ENCODE data around the gene RMND5B. TPM values are rescaled to one million over a fixed set of nuclear protein-coding genes. Genes with fewer than 3 reads are reported as not detected.
"Not testable (repeated sequence)": the region's sequence is repeated elsewhere in the genome, so short reads cannot be mapped to it uniquely, and the experiment has no call there.

Gene RMND5B
- total RNA-seq, 6 experiments from 2014 or later: 14.4 to 23.5 (median 20.9) TPM

DNA sequence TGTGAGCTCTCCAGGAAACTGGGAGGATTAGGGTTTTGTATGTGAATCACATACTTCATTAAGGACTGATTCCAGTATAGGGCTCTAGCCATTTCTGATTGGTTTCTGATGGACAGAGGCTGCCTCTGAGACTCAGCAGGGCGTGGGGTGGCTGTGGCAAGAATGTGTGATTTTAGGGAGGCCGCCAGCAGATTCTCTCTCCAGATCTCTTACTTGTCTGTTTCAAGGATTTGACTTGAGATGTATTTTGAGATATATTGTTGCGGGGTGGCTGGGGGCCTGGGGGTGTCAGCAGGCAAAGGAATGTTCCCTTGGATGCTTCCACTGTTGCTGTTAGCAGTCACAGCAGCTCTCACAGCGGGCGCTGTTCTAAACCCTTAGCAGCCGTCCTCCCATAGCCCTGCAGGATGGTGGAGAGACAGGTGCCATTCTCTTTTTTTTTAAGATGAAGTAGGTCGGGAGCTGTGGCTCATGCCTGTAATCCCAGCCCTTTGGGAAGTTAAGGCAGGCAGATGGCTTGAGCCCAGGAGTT is 65.5 kb downstream of the RMND5B start:
- ATAC-seq: no peak
- no peak for TF ChIP-seq POLR2A (IDR thresholded peaks at IDR 0.05)
- TF ChIP-seq, protein P1, sequence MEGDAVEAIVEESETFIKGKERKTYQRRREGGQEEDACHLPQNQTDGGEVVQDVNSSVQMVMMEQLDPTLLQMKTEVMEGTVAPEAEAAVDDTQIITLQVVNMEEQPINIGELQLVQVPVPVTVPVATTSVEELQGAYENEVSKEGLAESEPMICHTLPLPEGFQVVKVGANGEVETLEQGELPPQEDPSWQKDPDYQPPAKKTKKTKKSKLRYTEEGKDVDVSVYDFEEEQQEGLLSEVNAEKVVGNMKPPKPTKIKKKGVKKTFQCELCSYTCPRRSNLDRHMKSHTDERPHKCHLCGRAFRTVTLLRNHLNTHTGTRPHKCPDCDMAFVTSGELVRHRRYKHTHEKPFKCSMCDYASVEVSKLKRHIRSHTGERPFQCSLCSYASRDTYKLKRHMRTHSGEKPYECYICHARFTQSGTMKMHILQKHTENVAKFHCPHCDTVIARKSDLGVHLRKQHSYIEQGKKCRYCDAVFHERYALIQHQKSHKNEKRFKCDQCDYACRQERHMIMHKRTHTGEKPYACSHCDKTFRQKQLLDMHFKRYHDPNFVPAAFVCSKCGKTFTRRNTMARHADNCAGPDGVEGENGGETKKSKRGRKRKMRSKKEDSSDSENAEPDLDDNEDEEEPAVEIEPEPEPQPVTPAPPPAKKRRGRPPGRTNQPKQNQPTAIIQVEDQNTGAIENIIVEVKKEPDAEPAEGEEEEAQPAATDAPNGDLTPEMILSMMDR (IDR thresholded peaks at IDR 0.05): no peak
- H3K4me3 ChIP-seq: no peak overlapping the region
- intact Hi-C loops (cut with DNase I): no loop called here
- H3K27ac ChIP-seq: no peak overlapping the region
- H3K36me3 ChIP-seq: no peaks in the 10 kb centered on the region
- peaks cover 0 to 21% (median 5%) of the 10 kb centered on the region in 4 donors for H3K4me1 ChIP-seq
- WGBS (ENCODE audit: insufficient coverage, low coverage, low lambda C conversion rate, missing lambda C conversion rate): 91% methylated on average over 5 of the region's 7 CpGs
- peak in 1 of 3 donors; percentile 34 for DNase-seq
- H3K9me3 ChIP-seq: no peaks in the 10 kb centered on the region
- H3K27me3 ChIP-seq: no peaks in the 10 kb centered on the region

DNA sequence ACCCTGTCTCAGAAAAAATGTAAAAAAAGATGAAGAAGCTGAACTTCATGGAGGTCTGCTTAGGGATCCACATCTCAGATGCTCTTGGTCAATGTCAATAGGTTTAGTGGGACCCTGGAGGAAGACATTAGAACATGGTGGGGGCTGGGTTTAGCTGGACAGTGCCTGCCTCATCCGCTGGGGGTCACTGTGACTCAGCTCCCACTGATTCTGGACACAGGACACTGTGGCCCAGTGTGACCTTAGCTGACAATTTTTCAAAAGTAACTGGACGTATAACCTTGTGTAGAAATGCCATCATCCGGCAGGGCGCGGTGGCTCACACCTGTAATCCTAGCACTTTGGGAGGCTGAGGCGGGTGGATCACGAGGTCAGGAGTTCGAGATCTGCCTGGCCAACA is 66.2 kb downstream of the RMND5B start:
- DNase-seq: peak in 2 of 3 donors; percentile 33 to 48

DNA sequence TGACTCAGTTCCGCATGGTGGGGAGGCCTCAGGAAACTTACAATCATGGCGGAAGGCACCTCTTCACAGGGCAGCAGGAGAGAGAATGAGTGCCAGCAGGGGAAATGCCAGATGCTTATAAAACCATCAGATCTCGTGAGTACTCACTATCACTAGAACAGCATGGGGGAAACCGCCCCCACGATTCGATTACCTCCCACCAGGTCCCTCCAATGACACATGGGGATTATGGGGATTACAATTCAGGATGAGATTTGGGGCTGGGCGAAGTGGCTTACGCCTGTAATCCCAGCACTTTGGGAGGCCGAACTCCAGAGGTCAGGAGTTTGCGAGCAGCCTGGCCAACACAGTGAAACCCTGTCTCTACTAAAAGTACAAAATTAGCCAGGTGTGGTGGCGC is 67.3 kb downstream of the RMND5B start:
- H3K4me3 ChIP-seq; H3K27me3 ChIP-seq; ATAC-seq; H3K36me3 ChIP-seq; H3K27ac ChIP-seq; H3K9me3 ChIP-seq; intact Hi-C loops (cut with DNase I): not testable (repeated sequence)
- peaks cover 0 to 12% (median 5%) of the 10 kb centered on the region in 4 donors for H3K4me1 ChIP-seq
- 100% methylated on average over 1 of the region's 11 CpGs for WGBS (ENCODE audit: insufficient coverage, low coverage, low lambda C conversion rate, missing lambda C conversion rate)
- peak in 2 of 3 donors; percentile 2 to 12 for DNase-seq

More for the DNA sequence above, 66.2 kb downstream of the RMND5B start:
- no peak overlapping the region for H3K4me3 ChIP-seq
- H3K9me3 ChIP-seq: no peaks in the 10 kb centered on the region
- intact Hi-C loops (cut with DNase I): no loop called here
- no peak overlapping the region for H3K27ac ChIP-seq
- no peaks in the 10 kb centered on the region for H3K27me3 ChIP-seq
- H3K36me3 ChIP-seq: no peaks in the 10 kb centered on the region
- WGBS (ENCODE audit: insufficient coverage, low coverage, low lambda C conversion rate, missing lambda C conversion rate): 80% methylated on average over 1 of the region's 8 CpGs
- TF ChIP-seq, protein P1 (IDR thresholded peaks at IDR 0.05): peak; percentile 27 to 53 (median 45)
- no peak for TF ChIP-seq POLR2A (IDR thresholded peaks at IDR 0.05)
- peaks cover 0 to 18% (median 5%) of the 10 kb centered on the region in 4 donors for H3K4me1 ChIP-seq
- ATAC-seq: peak; percentile 48 to 72 (median 57)

DNA sequence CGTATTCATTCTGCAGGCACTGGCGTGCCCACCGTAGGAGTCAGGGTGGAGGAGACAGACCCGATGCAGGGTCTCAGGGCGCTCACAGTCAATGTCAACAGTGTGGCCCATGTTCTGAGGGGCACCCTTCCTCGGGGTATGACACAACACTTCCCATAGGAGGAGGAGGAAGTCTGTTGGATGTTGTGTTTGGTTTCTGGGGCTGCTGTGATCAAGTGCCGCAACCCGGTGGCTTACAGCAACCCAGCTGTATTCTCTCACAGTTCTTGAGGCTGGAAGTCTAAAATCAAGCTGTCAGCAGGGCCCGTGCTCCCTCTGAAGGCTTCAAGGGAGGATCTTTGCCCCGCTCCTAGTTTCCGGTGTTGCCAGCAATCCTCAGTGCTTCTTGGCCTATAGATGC is 67.9 kb downstream of the RMND5B start:
- Histone ChIP-seq H3K27me3 (no peaks in the 10 kb centered on the region), H3K36me3 (no peaks in the 10 kb centered on the region), H3K4me3 (no peak overlapping the region), H3K4me1 (peaks cover 0 to 12% (median 5%) of the 10 kb centered on the region in 4 donors), H3K27ac (no peak overlapping the region), H3K9me3 (no peaks in the 10 kb centered on the region)
- DNase-seq (peak in 1 of 3 donors; percentile 12), ATAC-seq (no peak)
- intact Hi-C loops (cut with DNase I): no loop called here
- 60% methylated on average over 3 of the region's 11 CpGs for WGBS (ENCODE audit: insufficient coverage, low coverage, low lambda C conversion rate, missing lambda C conversion rate)
- no peak for TF ChIP-seq POLR2A (IDR thresholded peaks at IDR 0.05)
- TF ChIP-seq, protein P1 (IDR thresholded peaks at IDR 0.05): no peak

DNA sequence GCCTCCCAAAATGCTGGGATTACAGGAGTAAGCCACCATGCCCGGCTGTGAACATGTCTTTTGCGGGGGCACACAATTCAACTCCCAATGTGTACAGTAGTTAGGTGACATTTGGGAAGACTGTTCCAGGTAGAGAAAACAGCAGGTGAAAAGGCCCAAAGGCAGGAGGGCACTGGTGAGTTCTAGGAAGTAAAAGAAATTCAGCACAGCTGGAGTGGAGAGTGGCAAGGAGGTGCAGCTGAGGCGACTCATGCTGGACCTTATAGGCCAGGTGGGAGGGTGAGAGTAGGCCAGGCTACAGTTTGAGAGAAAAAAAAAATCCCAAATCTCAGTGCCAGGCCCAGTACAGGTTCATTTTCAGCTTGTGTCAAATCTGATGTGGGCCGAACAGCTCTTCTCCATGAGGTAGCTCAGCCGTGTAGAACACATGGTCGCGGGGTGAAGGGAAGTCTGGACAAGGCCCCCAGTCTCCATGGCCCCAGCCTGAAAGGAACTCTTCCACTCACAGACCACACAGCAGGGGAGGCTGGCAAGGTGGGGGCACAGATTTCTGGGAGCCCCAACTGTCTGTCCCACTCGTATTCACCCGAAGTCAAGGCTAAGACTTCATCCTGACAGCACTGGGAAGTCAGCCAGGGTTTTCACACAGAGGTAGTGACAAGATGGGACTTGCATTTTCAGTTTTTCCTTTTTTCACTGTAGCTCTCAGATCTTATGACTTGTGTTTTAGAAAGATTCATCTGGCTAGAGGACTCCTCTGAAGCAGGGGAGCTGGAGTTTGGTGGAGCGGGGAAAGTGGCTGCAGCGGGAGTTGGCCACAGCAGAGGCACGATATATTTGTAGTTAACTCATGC is 69.0 kb downstream of the RMND5B start:
- H3K27me3 ChIP-seq: no peaks in the 10 kb centered on the region
- DNase-seq (peak in 1 of 3 donors; percentile 30), ATAC-seq (no peak)
- intact Hi-C loops (cut with DNase I): no loop called here
- H3K36me3 ChIP-seq: no peaks in the 10 kb centered on the region
- H3K4me3 ChIP-seq: no peak overlapping the region
- H3K9me3 ChIP-seq: no peaks in the 10 kb centered on the region
- no peak overlapping the region for H3K27ac ChIP-seq
- H3K4me1 ChIP-seq: peaks cover 0 to 12% (median 4%) of the 10 kb centered on the region in 4 donors
- TF ChIP-seq, protein P1 (IDR thresholded peaks at IDR 0.05): no peak
- no peak for TF ChIP-seq POLR2A (IDR thresholded peaks at IDR 0.05)
- whole genome bisulfite sequencing (ENCODE audit: insufficient coverage, low coverage, low lambda C conversion rate, missing lambda C conversion rate): 90% methylated on average over 8 of the region's 12 CpGs

Measured in right lobe of liver (tissue), 6 donors.